GM19463 (cell line): ENCODE results near the gene MGMT.
A peak's percentile ranks its signal among the peaks of the same experiment; 100 is the strongest.

Experiments used
- ATAC-seq: cut with Tn5 transposase; IDR thresholded peaks from one replicate; pipeline ENCODE4 v1.9.1; 2021; ENCODE audit warnings: mild to moderate bottlenecking, moderate library complexity; ENCODE audit not compliant: unreplicated experiment

The MGMT gene

GRCh38 chr10:129541200-129541599 is 74.2 kb downstream of the MGMT start:
- ATAC-seq, result no peak

- no peak for ATAC-seq
Observed at GRCh38 chr10:129541748-129542487, 74.9 kb downstream of the MGMT start.

GRCh38 chr10:129542589-129542988 is 75.5 kb downstream of the MGMT start:
- ATAC-seq, result no peak

- ATAC-seq, result no peak
Observed at GRCh38 chr10:129544205-129545202, 77.5 kb downstream of the MGMT start.

- no peak for ATAC-seq
Observed at GRCh38 chr10:129545261-129545660, 78.2 kb downstream of the MGMT start.

GRCh38 chr10:129546106-129546505 is 79.1 kb downstream of the MGMT start:
- no peak for ATAC-seq

- no peak for ATAC-seq
Observed at GRCh38 chr10:129547608-129548007, 80.6 kb downstream of the MGMT start.

GRCh38 chr10:129548600-129548999 is 81.6 kb downstream of the MGMT start:
- ATAC-seq, result no peak

GRCh38 chr10:129550076-129550475 is 83.0 kb downstream of the MGMT start:
- ATAC-seq, result no peak

GRCh38 chr10:129550658-129551057 is 83.6 kb downstream of the MGMT start:
- no peak for ATAC-seq

GRCh38 chr10:129552119-129552518 is 85.1 kb downstream of the MGMT start:
- peak; percentile 92 for ATAC-seq

- no peak for ATAC-seq
Observed at GRCh38 chr10:129553928-129554327, 86.9 kb downstream of the MGMT start.

GRCh38 chr10:129556316-129556715 is 89.3 kb downstream of the MGMT start:
- ATAC-seq, result no peak

- no peak for ATAC-seq
Observed at GRCh38 chr10:129560361-129560760, 93.3 kb downstream of the MGMT start.

- no peak for ATAC-seq
Observed at GRCh38 chr10:129562487-129562886, 95.4 kb downstream of the MGMT start.

GRCh38 chr10:129564923-129565322 is 97.9 kb downstream of the MGMT start:
- no peak for ATAC-seq

- ATAC-seq, result no peak
Observed at GRCh38 chr10:129568583-129569344, 101.7 kb downstream of the MGMT start.

GRCh38 chr10:129570185-129570584 is 103.1 kb downstream of the MGMT start:
- no peak for ATAC-seq

GRCh38 chr10:129579228-129579627 is 112.2 kb downstream of the MGMT start:
- no peak for ATAC-seq

GRCh38 chr10:129580010-129580409 is 113.0 kb downstream of the MGMT start:
- ATAC-seq, result no peak

GRCh38 chr10:129580901-129581300 is 113.9 kb downstream of the MGMT start:
- ATAC-seq, result no peak
